HepG2 (cell line): ENCODE measurements around the gene PPP2R5C. TPM values are rescaled to one million over a fixed set of nuclear protein-coding genes. Genes with fewer than 3 reads are reported as not detected.

ENCODE experiments used
- AHDC1 ChIP-seq: sonication (generic); formaldehyde crosslinking; IDR thresholded peaks from 2 replicates; pipeline ENCODE4 v1.5.1; 2020; ENCODE audit warnings: mild to moderate bottlenecking, missing genetic modification reagents, borderline replicate concordance
- ASH2L ChIP-seq: fragments of 300-600, 200-600 bp; sonication (generic); IDR thresholded peaks from 2 replicates; pipeline ENCODE4 v1.7.0; 2017; ENCODE audit warnings: low read depth, mild to moderate bottlenecking, moderate library complexity, mixed read lengths, low read length; ENCODE audit not compliant: insufficient read length
- BCLAF1 ChIP-seq: fragments of 450-650 bp; IDR thresholded peaks from 2 replicates; pipeline ENCODE4 v1.6.1; 2017; ENCODE audit warnings: mild to moderate bottlenecking
- FOSL1 ChIP-seq: sonication (generic); formaldehyde crosslinking; IDR thresholded peaks from 2 replicates; pipeline ENCODE4 v1.9.0; 2021; ENCODE audit warnings: missing genetic modification reagents, borderline replicate concordance
- NAIF1 ChIP-seq: sonication (generic); formaldehyde crosslinking; IDR thresholded peaks from 2 replicates; pipeline ENCODE4 v1.5.0; 2020; ENCODE audit warnings: mild to moderate bottlenecking, missing genetic modification reagents, borderline replicate concordance
- PBX2 ChIP-seq: IDR thresholded peaks from 2 replicates; pipeline ENCODE4 v1.6.1; 2016; ENCODE audit warnings: control low read depth
- RAD21 ChIP-seq: fragments of 450-650 bp; formaldehyde crosslinking; IDR thresholded peaks from 2 replicates; pipeline ENCODE4 v1.5.0; 2020; ENCODE audit warnings: mild to moderate bottlenecking
- SNRNP70 ChIP-seq: fragments of 200-400 bp; formaldehyde crosslinking; IDR thresholded peaks from 2 replicates; pipeline ENCODE4 v1.6.1; 2017; ENCODE audit warnings: mild to moderate bottlenecking, low read depth, low read length, moderate library complexity
- SOX5 ChIP-seq: IDR thresholded peaks from 2 replicates; pipeline ENCODE4 v1.6.1; 2016; ENCODE audit warnings: borderline replicate concordance
- TCF7 ChIP-seq: sonication (generic); IDR thresholded peaks from 2 replicates; pipeline ENCODE4 v1.6.1; 2016; ENCODE audit warnings: antibody characterized with exemption, low read depth
- TRIM24 ChIP-seq: sonication (generic); formaldehyde crosslinking; IDR thresholded peaks from 2 replicates; pipeline ENCODE4 v1.8.0; 2022; ENCODE audit warnings: mild to moderate bottlenecking, missing genetic modification reagents
- ZBTB20 ChIP-seq: sonication (generic); formaldehyde crosslinking; IDR thresholded peaks from 2 replicates; pipeline ENCODE4 v1.8.1; 2023; ENCODE audit warnings: missing genetic modification reagents, low read depth, mild to moderate bottlenecking, borderline replicate concordance
- ZNF431 ChIP-seq: sonication (generic); formaldehyde crosslinking; IDR thresholded peaks from 2 replicates; pipeline ENCODE4 v1.9.0; 2022; ENCODE audit warnings: missing genetic modification reagents, low read depth, mild to moderate bottlenecking, borderline replicate concordance
- ZNF564 ChIP-seq: sonication (generic); formaldehyde crosslinking; IDR thresholded peaks from 2 replicates; pipeline ENCODE4 v1.8.1; 2023; ENCODE audit warnings: mild to moderate bottlenecking, missing genetic modification reagents
- ZNF597 ChIP-seq: sonication (generic); formaldehyde crosslinking; IDR thresholded peaks from 2 replicates; pipeline ENCODE4 v1.5.0; 2020; ENCODE audit warnings: missing genetic modification reagents
- ZUFSP ChIP-seq: sonication (generic); formaldehyde crosslinking; IDR thresholded peaks from 2 replicates; pipeline ENCODE4 v1.9.0; 2021; ENCODE audit warnings: missing genetic modification reagents, mild to moderate bottlenecking, borderline replicate concordance
- polyA plus RNA-seq, 8 experiments: library from polyadenylated mRNA; depleted of rRNA in 3 of 8; stranded (reverse) in 7 of 8; unstranded in 1 of 8; fragments of >200 nt; fragmentation: Illumina TruSeq in 4 of 8; extraction: Trizol in 4 of 8; gene quantifications; 2 replicates each; pipeline versions ENCODE4 v1.2.1 to v1.2.3, GENCODE V29; 2011 to 2016; ENCODE audit warnings: low read depth in 4 of 8, missing spikeins in 1 of 8, mixed read lengths in 1 of 8; ENCODE audit not compliant: insufficient read depth in 1 of 8
- total RNA-seq, 5 experiments: library from RNA; depleted of rRNA; stranded (reverse); fragments of >200 nt; fragmentation: Illumina TruSeq; extraction: Trizol; gene quantifications; 2 replicates each; pipeline ENCODE4 v1.2.3, GENCODE V29; 2016; ENCODE audit warnings: low read depth in 1 of 5

The PPP2R5C gene
- total and polyA plus RNA-seq, 2 of the 13 experiments (the other 11 are each of a cell fraction or from before 2014, with no cell fraction given) = 74.3 to 78.5 TPM

DNA sequence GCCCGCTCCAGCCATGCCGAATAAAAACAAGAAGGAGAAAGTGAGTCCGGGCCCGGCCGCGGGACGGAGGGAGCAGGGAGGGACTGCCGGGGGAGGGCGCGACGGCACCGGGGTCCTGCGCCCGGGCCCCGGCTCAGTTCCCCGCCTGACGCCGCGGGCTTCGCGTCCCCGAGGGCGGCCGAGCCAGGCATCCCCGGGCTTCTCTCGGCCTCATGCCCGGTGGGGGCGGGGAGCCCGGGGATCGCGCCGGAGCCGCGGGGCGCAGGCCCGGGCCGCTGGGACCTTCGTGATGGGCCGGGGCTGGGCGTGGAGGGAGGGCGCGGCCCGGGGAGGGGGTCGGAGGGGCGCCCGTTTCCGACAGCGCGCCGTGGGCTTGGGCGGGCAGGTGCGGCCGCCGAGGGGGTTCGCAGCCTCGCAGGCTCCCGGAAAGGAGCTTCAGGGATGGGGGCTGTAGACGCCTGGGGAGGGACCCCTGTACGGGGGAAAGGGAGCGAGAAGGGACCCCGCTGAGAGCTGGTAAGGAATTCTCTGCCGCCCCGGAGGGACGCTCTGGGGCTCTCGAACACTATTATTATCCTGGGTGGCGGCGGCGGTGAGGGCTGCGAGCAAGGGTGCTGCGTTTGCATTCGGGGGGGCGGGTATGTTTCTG is 496 bp downstream of the PPP2R5C start (continued):
- TF ChIP-seq BCLAF1 (no peak), SOX5 (CRISPR knock-in tag) (no peak), ZUFSP (CRISPR knock-in tag) (no peak), ZNF564 (CRISPR knock-in tag) (no peak), RAD21 (no peak; the same call in 1 of the 2 replicates), ZNF597 (CRISPR knock-in tag) (no peak), TRIM24 (CRISPR knock-in tag) (no peak), TCF7 (no peak), ASH2L (no peak), AHDC1 (CRISPR knock-in tag) (no peak), FOSL1 (CRISPR knock-in tag) (no peak), ZNF431 (CRISPR knock-in tag) (no peak), NAIF1 (no peak), SNRNP70 (no peak), ZBTB20 (CRISPR knock-in tag) (no peak), PBX2 (no peak)
